NCI-H2081 treated with DMSO at 0.1 percent for 48 hours (cell line): ENCODE data around the gene HCLS1.
"Not testable (repeated sequence)": the region's sequence is repeated elsewhere in the genome, so short reads cannot be mapped to it uniquely, and the experiment has no call there.

ENCODE experiments used
- DNase-seq: peaks from one replicate; lab custom pipeline; 2025; lab: John Stamatoyannopoulos, UW

The HCLS1 gene

DNA sequence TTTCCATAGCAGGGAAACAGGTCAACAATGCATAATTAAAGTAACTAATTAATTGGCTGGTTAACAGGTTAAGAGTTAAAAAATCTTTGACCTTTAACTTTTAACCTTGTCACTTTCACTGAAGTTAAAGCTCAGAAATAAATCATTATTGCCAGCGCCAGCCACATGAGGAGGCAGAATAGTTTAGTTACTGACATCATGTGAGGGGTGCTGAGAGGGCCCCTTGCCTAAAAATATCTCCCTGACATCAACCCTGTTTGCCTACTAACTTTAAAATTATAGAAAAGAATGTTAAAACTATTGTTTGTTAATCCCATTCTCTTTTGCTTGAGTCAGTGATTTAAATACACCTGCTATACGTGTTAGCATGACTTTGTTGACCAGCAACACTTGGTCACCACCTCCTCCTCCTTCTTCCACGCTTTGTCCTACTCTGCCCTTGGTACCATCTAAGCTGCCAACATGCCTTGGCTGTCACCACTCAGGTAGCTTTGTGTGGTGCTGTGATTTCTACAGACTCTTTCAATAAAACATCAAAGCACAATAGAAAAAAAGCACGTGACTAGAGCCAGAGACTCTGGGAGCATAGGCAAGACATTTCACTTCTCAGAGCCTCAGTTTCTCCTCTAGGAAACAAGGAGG lies 64.8 kb downstream of the HCLS1 start:
- no peak for DNase-seq

DNA sequence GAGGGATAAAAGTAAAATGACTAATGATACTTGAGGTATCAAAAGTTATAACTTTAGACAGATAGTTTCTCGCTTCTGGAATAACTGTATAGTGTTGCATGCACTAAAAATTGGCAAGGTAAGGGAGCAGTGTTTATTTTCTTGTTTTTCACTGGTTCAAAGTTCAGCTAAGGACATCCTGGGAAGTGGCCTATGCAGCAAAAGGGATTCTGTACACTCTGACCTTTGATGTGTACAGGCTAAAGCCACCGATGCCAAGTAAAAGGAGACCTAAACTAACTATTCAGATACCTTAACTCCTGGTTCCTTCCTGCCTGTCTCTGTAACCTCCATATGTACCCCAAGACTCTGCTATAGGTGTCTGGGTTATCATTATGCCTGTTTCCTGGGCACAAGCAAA lies 65.9 kb downstream of the HCLS1 start:
- DNase-seq: no peak

DNA sequence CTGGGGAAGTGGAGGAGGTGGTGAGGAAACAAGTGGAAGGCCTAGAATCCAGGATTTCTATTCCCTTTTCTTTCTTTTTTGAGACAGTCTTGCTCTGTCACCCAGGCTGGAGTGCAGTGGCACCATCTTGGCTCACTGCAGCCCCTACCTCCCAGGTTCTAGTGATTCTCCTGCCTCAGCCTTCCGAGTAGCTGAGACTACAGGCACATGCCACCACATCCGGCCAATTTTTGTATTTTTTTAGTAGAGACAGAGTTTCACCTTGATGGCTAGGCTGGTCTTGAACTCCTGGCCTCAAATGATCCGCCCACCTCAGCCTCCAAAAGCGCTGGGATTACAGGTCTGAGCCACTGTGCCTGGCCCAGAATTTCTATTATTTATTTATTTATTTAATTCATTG lies 66.9 kb downstream of the HCLS1 start:
- DNase-seq: not testable (repeated sequence)

DNA sequence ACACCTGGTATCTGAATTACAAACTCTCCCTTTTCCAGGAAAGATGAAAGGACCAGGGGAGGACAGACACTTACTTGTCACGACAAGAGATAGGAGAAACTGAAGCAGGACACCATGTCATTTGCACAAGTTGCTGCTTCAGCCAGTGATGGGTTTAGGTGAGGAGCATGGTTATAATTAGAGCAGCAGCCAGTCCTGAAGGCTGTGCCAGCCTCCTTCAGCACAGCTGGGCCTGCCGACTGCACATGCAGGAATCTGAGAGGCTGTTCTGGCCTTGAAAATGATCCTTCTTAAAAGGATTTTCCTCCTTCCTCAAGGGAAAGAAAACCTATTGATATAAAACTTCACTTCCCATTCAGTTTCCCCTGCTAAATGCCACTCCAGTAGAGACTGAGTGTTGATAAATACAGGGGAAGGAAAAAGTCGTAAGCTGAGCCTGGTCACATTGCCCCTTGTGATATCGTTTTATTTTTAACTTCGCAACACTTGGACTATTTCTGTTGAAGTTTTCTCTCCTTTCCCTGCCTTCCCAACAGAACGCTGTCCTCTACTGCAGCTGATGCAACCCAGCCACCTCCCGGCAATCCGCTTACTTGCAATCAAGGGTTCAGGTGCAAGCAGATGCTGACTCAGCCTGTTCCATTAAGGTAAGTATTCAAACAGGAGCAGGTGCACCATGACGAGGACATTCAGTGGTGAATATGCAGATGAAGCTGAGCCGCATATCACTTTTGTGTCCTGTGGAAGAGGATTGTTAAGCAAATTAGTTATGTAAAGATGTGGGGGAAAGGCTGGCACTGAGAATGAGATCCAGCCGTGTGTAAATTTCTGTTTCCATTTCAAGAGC lies 67.6 kb downstream of the HCLS1 start, which contains the start of gene FBXO40:
FBXO40 (plus strand) TSS at position 524 of the 847 bp plus-strand sequence. CDS start 27,197 bp downstream, outside the sequence.
- DNase-seq: peak; percentile 48

DNA sequence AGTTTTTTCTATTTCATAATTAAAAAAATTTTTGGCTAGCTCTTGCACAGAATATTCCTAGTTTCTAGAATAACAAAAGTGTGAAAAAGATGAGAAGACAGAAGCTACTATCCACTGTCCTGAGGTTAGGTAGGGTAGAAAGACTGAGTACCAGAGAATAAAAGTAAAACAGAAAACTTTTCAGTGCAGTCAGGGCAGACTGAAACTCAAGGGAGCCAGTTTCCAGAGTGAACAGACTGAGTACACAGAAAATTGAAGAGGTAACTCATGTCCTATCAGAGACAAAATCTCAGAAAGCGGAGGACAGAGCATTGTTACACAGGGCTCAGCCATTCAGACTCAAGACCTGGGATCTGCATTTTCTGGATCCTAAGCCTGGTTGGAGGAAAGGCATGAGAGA lies 76.3 kb downstream of the HCLS1 start:
- no peak for DNase-seq

DNA sequence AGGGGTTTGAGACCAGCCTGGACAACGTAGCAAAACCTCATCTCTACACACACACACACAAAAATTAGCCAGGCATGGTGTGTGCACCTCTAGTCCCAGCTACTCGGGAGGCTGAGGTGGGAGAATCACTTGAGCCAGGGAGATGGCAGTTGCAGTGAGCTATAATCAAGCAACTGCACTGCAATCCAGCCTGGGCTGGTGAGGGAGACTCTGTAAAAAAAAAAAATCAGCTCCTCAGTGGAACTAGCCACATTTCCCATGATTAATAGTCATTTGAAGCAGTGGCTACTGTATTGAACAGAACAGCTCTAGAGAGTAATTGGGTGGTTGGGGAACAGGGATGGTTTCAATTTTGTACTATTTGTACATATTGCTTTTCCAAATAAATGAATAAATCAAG lies 79.0 kb downstream of the HCLS1 start:
- DNase-seq: no peak
